Raji (cell line): Measurements from ENCODE around the gene LRRK1.

Source experiments
- POLR2A ChIP-seq: IDR thresholded peaks from 2 replicates; pipeline ENCODE4 v1.6.1; 2011; ENCODE audit warnings: low read depth, low read length, control low read depth; ENCODE audit not compliant: insufficient read depth

Gene LRRK1

GRCh38 chr15:101020945-101021344, 101.8 kb downstream of the LRRK1 start:
- TF ChIP-seq POLR2A: no peak

- no peak for TF ChIP-seq POLR2A
These were observed 103.1 kb downstream of the LRRK1 start for GRCh38 chr15:101022306-101022705.

GRCh38 chr15:101022876-101023275, 103.7 kb downstream of the LRRK1 start:
- no peak for TF ChIP-seq POLR2A

- no peak for TF ChIP-seq POLR2A
These were observed 104.4 kb downstream of the LRRK1 start for GRCh38 chr15:101023501-101024072.

- TF ChIP-seq POLR2A: no peak
These were observed 105.0 kb downstream of the LRRK1 start for GRCh38 chr15:101024073-101024695.

GRCh38 chr15:101024706-101025500, 105.7 kb downstream of the LRRK1 start:
- TF ChIP-seq POLR2A: no peak

- no peak for TF ChIP-seq POLR2A
These were observed 106.3 kb downstream of the LRRK1 start for GRCh38 chr15:101025501-101025885.

- no peak for TF ChIP-seq POLR2A
These were observed 106.9 kb downstream of the LRRK1 start for GRCh38 chr15:101025896-101026631.

- TF ChIP-seq POLR2A: no peak
These were observed 107.6 kb downstream of the LRRK1 start for GRCh38 chr15:101026656-101027272.

GRCh38 chr15:101027273-101027901, 108.2 kb downstream of the LRRK1 start:
- no peak for TF ChIP-seq POLR2A

GRCh38 chr15:101027920-101028319, 108.8 kb downstream of the LRRK1 start:
- no peak for TF ChIP-seq POLR2A

- TF ChIP-seq POLR2A: no peak
These were observed 109.2 kb downstream of the LRRK1 start for GRCh38 chr15:101028321-101028720.

- TF ChIP-seq POLR2A: no peak
These were observed 109.7 kb downstream of the LRRK1 start for GRCh38 chr15:101028772-101029438.
